MM.1S (cell line): ENCODE results near the gene AP2S1.

Experiments
- DNase-seq: peaks from one replicate; pipeline ENCODE4 v3.0.0-alpha.2; 2015
- H2AFZ ChIP-seq: fragments of 300-600 bp; sonication (generic); 2 replicates; pipeline ENCODE4 v1.6.0; 2016; ENCODE audit warnings: antibody characterized with exemption, low read length
- H3F3A ChIP-seq: fragments of 300-600 bp; sonication (generic); 2 replicates; pipeline ENCODE4 v1.6.1; 2016; ENCODE audit warnings: mild to moderate bottlenecking, antibody characterized with exemption, low read length, moderate library complexity, mixed read lengths; ENCODE audit not compliant: insufficient read depth
- H3K27ac ChIP-seq: fragments of 300-600 bp; sonication (generic); 2 replicates; pipeline ENCODE4 v1.5.1; 2016; ENCODE audit warnings: mild to moderate bottlenecking, low read length
- H3K27me3 ChIP-seq: fragments of 300-600 bp; sonication (generic); replicated peaks from 2 replicates; pipeline ENCODE4 v1.6.0; 2016; ENCODE audit warnings: low read length; ENCODE audit not compliant: insufficient read depth
- H3K36me3 ChIP-seq: fragments of 300-600 bp; sonication (generic); replicated peaks from 2 replicates; pipeline ENCODE4 v1.6.1; 2016; ENCODE audit warnings: mild to moderate bottlenecking, low read length, mixed read lengths; ENCODE audit not compliant: insufficient read depth
- H3K4me1 ChIP-seq: fragments of 300-600 bp; sonication (generic); 2 replicates; pipeline ENCODE4 v1.6.1; 2016; ENCODE audit warnings: low read length, mixed read lengths
- H3K4me2 ChIP-seq: fragments of 300-600 bp; sonication (generic); 2 replicates; pipeline ENCODE4 v1.6.0; 2016; ENCODE audit warnings: low read depth, low read length
- H3K4me3 ChIP-seq: fragments of 300-600 bp; sonication (generic); 2 replicates; pipeline ENCODE4 v1.5.1; 2016; ENCODE audit warnings: low read length, mixed read lengths
- H3K79me2 ChIP-seq: fragments of 300-600 bp; sonication (generic); 2 replicates; pipeline ENCODE4 v1.6.1; 2016; ENCODE audit warnings: mixed run types, low read length, mixed read lengths
- H3K9ac ChIP-seq: fragments of 300-600 bp; sonication (generic); 2 replicates; pipeline ENCODE4 v1.6.1; 2016; ENCODE audit warnings: low read length, mixed read lengths
- H3K9me2 ChIP-seq: fragments of 300-600 bp; sonication (generic); replicated peaks from 2 replicates; pipeline ENCODE4 v1.6.1; 2016; ENCODE audit warnings: mild to moderate bottlenecking, low read length, mixed read lengths; ENCODE audit not compliant: insufficient read depth
- H3K9me3 ChIP-seq: fragments of 300-600 bp; sonication (generic); replicated peaks from 2 replicates; pipeline ENCODE4 v1.6.1; 2016; ENCODE audit warnings: mild to moderate bottlenecking, low read length, mixed read lengths; ENCODE audit not compliant: insufficient read depth
- H4K20me1 ChIP-seq: fragments of 300-600 bp; sonication (generic); 2 replicates; pipeline ENCODE4 v1.6.1; 2016; ENCODE audit warnings: mild to moderate bottlenecking, low read length, moderate library complexity, mixed read lengths; ENCODE audit not compliant: insufficient read depth
- EZH2 ChIP-seq: fragments of 300-600 bp; sonication (generic); optimal IDR thresholded peaks from 2 replicates; pipeline ENCODE3; 2017; ENCODE audit warnings: low read depth, mild to moderate bottlenecking, antibody characterized with exemption, low read length, mixed read lengths
- EZH2phosphoT487 ChIP-seq: fragments of 300-600 bp; sonication (generic); IDR thresholded peaks from 2 replicates; pipeline ENCODE4 v1.6.1; 2018; ENCODE audit warnings: antibody characterized with exemption, low read length
- TF ChIP-seq, protein P1 (sequence below): fragments of 300-600 bp; sonication (generic); IDR thresholded peaks from 2 replicates; pipeline ENCODE4 v1.5.1; 2016; ENCODE audit warnings: antibody characterized with exemption, low read length, mixed read lengths

Gene AP2S1

DNA sequence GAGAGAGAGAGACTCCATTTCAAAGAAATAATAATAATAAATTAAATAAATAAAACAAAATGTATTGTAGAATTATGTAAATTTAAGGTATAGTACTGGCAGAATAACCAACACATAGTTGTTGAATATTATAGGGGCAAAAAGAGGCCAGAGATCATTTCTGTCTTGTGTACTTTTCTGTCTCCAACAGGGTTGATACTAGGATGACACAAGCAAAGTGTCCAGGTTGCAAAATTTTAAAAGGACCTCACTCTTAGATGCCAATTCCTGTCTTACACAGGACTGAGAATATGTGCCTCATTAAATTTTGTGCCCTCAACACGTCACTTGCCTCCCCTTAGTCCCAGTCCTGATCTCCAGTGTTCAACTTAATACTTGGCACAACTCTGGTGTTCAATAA lies 2.2 kb upstream of the AP2S1 start:
- DNase-seq: no peak
- Histone ChIP-seq H3K9ac (no peak overlapping the region), H3K4me3 (no peak overlapping the region), H3K36me3 (no peaks in the 10 kb centered on the region), H3K4me2 (no peak overlapping the region), H3K27me3 (no peaks in the 10 kb centered on the region), H3K79me2 (peaks cover 22% of the 10 kb centered on the region), H3K9me3 (no peaks in the 10 kb centered on the region), H3K27ac (no peak overlapping the region), H4K20me1 (no peaks in the 10 kb centered on the region), H2AFZ (no peak overlapping the region), H3F3A (no peaks in the 10 kb centered on the region), H3K4me1 (peaks cover 16% of the 10 kb centered on the region), H3K9me2 (no peaks in the 10 kb centered on the region)
- TF ChIP-seq, protein P1, sequence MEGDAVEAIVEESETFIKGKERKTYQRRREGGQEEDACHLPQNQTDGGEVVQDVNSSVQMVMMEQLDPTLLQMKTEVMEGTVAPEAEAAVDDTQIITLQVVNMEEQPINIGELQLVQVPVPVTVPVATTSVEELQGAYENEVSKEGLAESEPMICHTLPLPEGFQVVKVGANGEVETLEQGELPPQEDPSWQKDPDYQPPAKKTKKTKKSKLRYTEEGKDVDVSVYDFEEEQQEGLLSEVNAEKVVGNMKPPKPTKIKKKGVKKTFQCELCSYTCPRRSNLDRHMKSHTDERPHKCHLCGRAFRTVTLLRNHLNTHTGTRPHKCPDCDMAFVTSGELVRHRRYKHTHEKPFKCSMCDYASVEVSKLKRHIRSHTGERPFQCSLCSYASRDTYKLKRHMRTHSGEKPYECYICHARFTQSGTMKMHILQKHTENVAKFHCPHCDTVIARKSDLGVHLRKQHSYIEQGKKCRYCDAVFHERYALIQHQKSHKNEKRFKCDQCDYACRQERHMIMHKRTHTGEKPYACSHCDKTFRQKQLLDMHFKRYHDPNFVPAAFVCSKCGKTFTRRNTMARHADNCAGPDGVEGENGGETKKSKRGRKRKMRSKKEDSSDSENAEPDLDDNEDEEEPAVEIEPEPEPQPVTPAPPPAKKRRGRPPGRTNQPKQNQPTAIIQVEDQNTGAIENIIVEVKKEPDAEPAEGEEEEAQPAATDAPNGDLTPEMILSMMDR: no peak
- TF ChIP-seq EZH2 (no peak), EZH2phosphoT487 (no peak)

DNA sequence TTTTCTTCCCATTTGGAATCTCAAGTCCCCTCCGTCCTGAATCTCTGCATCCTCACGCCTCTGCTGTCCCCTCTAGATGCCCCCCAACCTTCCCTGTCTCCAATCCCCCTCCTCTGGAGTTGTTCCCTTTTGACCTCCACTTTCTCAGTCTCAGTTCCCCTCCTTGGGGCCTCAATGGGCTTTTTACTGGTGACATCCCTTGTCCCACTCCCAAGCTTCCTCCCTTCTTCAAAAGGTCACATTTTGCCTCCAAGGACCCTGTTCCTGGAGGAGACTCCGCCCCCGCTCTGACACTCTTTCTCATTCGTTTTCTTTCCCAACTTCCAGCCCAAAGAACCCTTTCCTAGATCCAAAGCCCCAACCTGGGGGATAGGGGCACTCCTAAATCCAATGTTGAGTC lies 1.0 kb downstream of the AP2S1 start:
- Histone ChIP-seq H3K36me3 (no peaks in the 10 kb centered on the region), H3K4me1 (peaks cover 8% of the 10 kb centered on the region), H3K9me2 (no peaks in the 10 kb centered on the region), H3K4me2 (peak overlapping the region; percentile 81), H2AFZ (no peak overlapping the region), H3K27ac (no peak overlapping the region), H3K9ac (peak overlapping the region; percentile 72; the same call in 1 of the 2 replicates), H3K27me3 (no peaks in the 10 kb centered on the region), H4K20me1 (no peaks in the 10 kb centered on the region), H3K79me2 (peaks cover 26% of the 10 kb centered on the region), H3K9me3 (no peaks in the 10 kb centered on the region), H3F3A (no peaks in the 10 kb centered on the region), H3K4me3 (peak overlapping the region; percentile 93)
- TF ChIP-seq EZH2 (no peak), EZH2phosphoT487 (no peak)
- TF ChIP-seq, protein P1: no peak
- no peak for DNase-seq

DNA sequence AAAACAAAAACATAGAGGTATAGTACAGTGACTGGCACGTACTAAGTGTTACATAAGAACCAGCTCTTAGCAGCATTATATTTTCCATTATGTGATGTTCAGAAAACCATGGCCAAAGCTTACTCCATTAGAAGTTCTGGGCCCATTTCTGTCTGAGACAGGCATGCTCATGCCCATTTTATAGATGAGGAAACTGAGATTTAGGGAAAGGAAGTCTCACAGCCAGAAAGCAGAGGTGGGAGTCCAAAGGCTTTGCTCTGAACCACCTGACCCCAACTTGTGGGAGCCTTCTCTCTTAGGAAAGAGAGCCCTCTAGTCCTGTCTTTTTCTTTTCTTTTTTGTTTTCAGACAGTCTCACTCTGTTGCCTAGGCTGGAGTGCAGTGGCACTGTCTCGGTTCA lies 2.3 kb downstream of the AP2S1 start:
- TF ChIP-seq EZH2: no peak
- TF ChIP-seq EZH2phosphoT487: no peak
- TF ChIP-seq, protein P1: no peak
- H3F3A ChIP-seq: no peaks in the 10 kb centered on the region
- H3K36me3 ChIP-seq: no peaks in the 10 kb centered on the region
- no peak overlapping the region for H3K4me3 ChIP-seq
- no peaks in the 10 kb centered on the region for H4K20me1 ChIP-seq
- peaks cover 8% of the 10 kb centered on the region for H3K4me1 ChIP-seq
- no peak overlapping the region for H3K9ac ChIP-seq
- H3K27me3 ChIP-seq: no peaks in the 10 kb centered on the region
- H3K79me2 ChIP-seq: peaks cover 26% of the 10 kb centered on the region
- no peak overlapping the region for H3K4me2 ChIP-seq
- H3K27ac ChIP-seq: no peak overlapping the region
- DNase-seq: no peak
- H3K9me3 ChIP-seq: no peaks in the 10 kb centered on the region
- no peaks in the 10 kb centered on the region for H3K9me2 ChIP-seq
- H2AFZ ChIP-seq: no peak overlapping the region
